H1 (cell line): ENCODE measurements around the gene EIF4E2. TPM values are rescaled to one million over a fixed set of nuclear protein-coding genes. Genes with fewer than 3 reads are reported as not detected.

Experiments
- CTCF ChIA-PET: fragments of 300-600 bp; sonication (Branson Sonifier 250); formaldehyde crosslinking; loops from one replicate; lab custom pipeline; 2021; ENCODE audit not compliant: partially characterized antibody; lab: Charles Lee
- POLR2A ChIA-PET: fragments of 300-600 bp; sonication (Branson Sonifier 250); formaldehyde crosslinking; loops from one replicate; lab custom pipeline; 2021; ENCODE audit warnings: inconsistent platforms; ENCODE audit not compliant: partially characterized antibody; lab: Charles Lee
- DNase-seq, 2 experiments: peaks; one replicate each; pipeline versions ENCODE4 v3.0.0 to v3.0.0-alpha.2; 2010 to 2022; ENCODE audit warnings: low spot score in 2 of 2, low read depth in 1 of 2, mixed read lengths in 1 of 2
- FAIRE-seq: peaks from 2 replicates; lab custom pipeline; 2011; peaks lifted over from hg19 to GRCh38; lab: Jason Lieb, UNC
- H2AFZ ChIP-seq: 2 replicates; pipeline ENCODE4 v1.8.1; 2012; ENCODE audit warnings: low read length, inconsistent platforms
- H2AK5ac ChIP-seq: 2 replicates; pipeline ENCODE4 v1.6.1; 2013; ENCODE audit warnings: low read depth, low read length
- H2BK120ac ChIP-seq: replicated peaks from 2 replicates; pipeline ENCODE3; 2013; ENCODE audit warnings: low read depth, low read length, inconsistent platforms
- H2BK12ac ChIP-seq: 2 replicates; pipeline ENCODE4 v1.6.1; 2013; ENCODE audit warnings: low read depth, low read length
- H2BK15ac ChIP-seq: 2 replicates; pipeline ENCODE4 v1.6.1; 2013; ENCODE audit warnings: low read length
- H2BK20ac ChIP-seq: 2 replicates; pipeline ENCODE4 v1.6.1; 2013; ENCODE audit warnings: low read length
- H2BK5ac ChIP-seq: 2 replicates; pipeline ENCODE4 v1.6.1; 2013; ENCODE audit warnings: low read depth, low read length
- H3K14ac ChIP-seq: 2 replicates; pipeline ENCODE4 v1.6.1; 2013; ENCODE audit warnings: inconsistent platforms; ENCODE audit not compliant: insufficient read length
- H3K18ac ChIP-seq: 2 replicates; pipeline ENCODE4 v1.6.1; 2013; ENCODE audit warnings: low read length; ENCODE audit errors: extremely low read depth
- H3K23ac ChIP-seq: 2 replicates; pipeline ENCODE4 v1.6.1; 2013; ENCODE audit warnings: inconsistent platforms; ENCODE audit not compliant: insufficient read length
- H3K23me2 ChIP-seq: 2 replicates; pipeline ENCODE4 v1.6.1; 2013; ENCODE audit warnings: low read depth, low read length
- H3K27ac ChIP-seq: 2 replicates; pipeline ENCODE4 v1.6.1; 2011; ENCODE audit warnings: low read depth, low read length, inconsistent platforms
- H3K27me3 ChIP-seq, 4 experiments: replicated peaks in 1 of 4; 1 replicate in 1 of 4; 2 replicates in 3 of 4; pipeline versions ENCODE4 v1.6.1 to v1.8.1; 2011 to 2013; ENCODE audit warnings: low read length in 3 of 4, mild to moderate bottlenecking in 3 of 4, inconsistent platforms in 2 of 4, mixed read lengths in 2 of 4, moderate library complexity in 1 of 4; ENCODE audit not compliant: control insufficient read depth in 3 of 4, insufficient read depth in 3 of 4; ENCODE audit errors: extremely low read depth in 1 of 4
- H3K36me3 ChIP-seq, 4 experiments: 2 replicates each; pipeline versions ENCODE4 v1.6.1 to v1.8.1; 2011 to 2013; ENCODE audit warnings: mild to moderate bottlenecking in 4 of 4, low read length in 3 of 4, moderate library complexity in 2 of 4, control low read depth in 1 of 4, inconsistent platforms in 1 of 4; ENCODE audit not compliant: insufficient read depth in 4 of 4, control insufficient read depth in 2 of 4
- H3K4ac ChIP-seq: replicated peaks from 2 replicates; pipeline ENCODE3; 2013; ENCODE audit warnings: low read length, low read depth, mixed read lengths, inconsistent platforms; ENCODE audit not compliant: insufficient read length
- H3K4me1 ChIP-seq, 4 experiments: replicated peaks in 1 of 4; 1 replicate in 1 of 4; 2 replicates in 3 of 4; pipeline versions ENCODE4 v1.6.1 to v1.8.1; 2011 to 2013; ENCODE audit warnings: low read length in 3 of 4, inconsistent platforms in 2 of 4, mixed read lengths in 1 of 4; ENCODE audit not compliant: insufficient read depth in 4 of 4, control insufficient read depth in 3 of 4
- H3K4me2 ChIP-seq, 2 experiments: 2 replicates each; pipeline versions ENCODE4 v1.6.1 to v1.8.1; 2011 to 2013; ENCODE audit warnings: low read depth in 2 of 2, low read length in 2 of 2, control low read depth in 1 of 2, inconsistent platforms in 1 of 2, mild to moderate bottlenecking in 1 of 2; ENCODE audit not compliant: insufficient read depth in 1 of 2
- H3K4me3 ChIP-seq, 4 experiments: fragments of 200-600, 300-600 bp in 1 of 4; sonication (generic), shearing (Covaris generic), sonication (Bioruptor Twin) in 1 of 4; 2 replicates each; pipeline versions ENCODE4 v1.5.1 to v1.8.1; 2011 to 2016; ENCODE audit warnings: low read length in 4 of 4, low read depth in 3 of 4, control low read depth in 2 of 4, inconsistent platforms in 2 of 4, mild to moderate bottlenecking in 2 of 4, mixed read lengths in 1 of 4, moderate library complexity in 1 of 4; ENCODE audit not compliant: insufficient read depth in 2 of 4; ENCODE audit errors: extremely low read depth in 1 of 4
- H3K56ac ChIP-seq: replicated peaks from 2 replicates; pipeline ENCODE3; 2013; ENCODE audit warnings: low read depth, mild to moderate bottlenecking, mixed read lengths, low read length, inconsistent platforms; ENCODE audit not compliant: insufficient read length
- H3K79me1 ChIP-seq: 2 replicates; pipeline ENCODE4 v1.6.1; 2013; ENCODE audit warnings: low read depth, low read length, control low read depth
- H3K79me2 ChIP-seq, 2 experiments: 2 replicates each; pipeline versions ENCODE4 v1.6.1 to v1.8.1; 2012 to 2013; ENCODE audit warnings: low read length in 2 of 2, mild to moderate bottlenecking in 2 of 2, inconsistent platforms in 1 of 2; ENCODE audit not compliant: insufficient read depth in 2 of 2, control insufficient read depth in 1 of 2
- H3K9ac ChIP-seq, 4 experiments: replicated peaks in 1 of 4; 1 replicate in 1 of 4; 2 replicates in 3 of 4; pipeline versions ENCODE4 v1.6.1 to v1.8.1; 2011 to 2013; ENCODE audit warnings: low read depth in 3 of 4, low read length in 3 of 4, control low read depth in 2 of 4, mild to moderate bottlenecking in 2 of 4, moderate library complexity in 2 of 4, inconsistent platforms in 1 of 4; ENCODE audit errors: extremely low read depth in 1 of 4
- H3K9me3 ChIP-seq, 2 experiments: 2 replicates each; pipeline versions ENCODE4 v1.6.1 to v1.8.1; 2012 to 2013; ENCODE audit warnings: mild to moderate bottlenecking in 2 of 2, moderate library complexity in 2 of 2, control low read depth in 1 of 2, inconsistent platforms in 1 of 2, low read depth in 1 of 2, low read length in 1 of 2, mixed read lengths in 1 of 2; ENCODE audit not compliant: insufficient read depth in 2 of 2
- H4K20me1 ChIP-seq, 2 experiments: replicated peaks in 1 of 2; 2 replicates each; pipeline versions ENCODE3 to v1.8.1; 2011 to 2013; ENCODE audit warnings: inconsistent platforms in 2 of 2, low read length in 2 of 2, mild to moderate bottlenecking in 1 of 2; ENCODE audit not compliant: insufficient read depth in 2 of 2, control insufficient read depth in 1 of 2
- H4K5ac ChIP-seq: 2 replicates; pipeline ENCODE4 v1.6.1; 2013; ENCODE audit warnings: low read length, low read depth, mixed read lengths, inconsistent platforms; ENCODE audit not compliant: insufficient read length
- H4K8ac ChIP-seq: 2 replicates; pipeline ENCODE4 v1.8.0; 2013; ENCODE audit warnings: mild to moderate bottlenecking, moderate library complexity, low read length, inconsistent platforms; ENCODE audit not compliant: insufficient read depth; ENCODE audit errors: extremely low read depth
- H4K91ac ChIP-seq: replicated peaks from 2 replicates; pipeline ENCODE3; 2013; ENCODE audit warnings: low read length, mixed read lengths, inconsistent platforms; ENCODE audit not compliant: insufficient read length
- CTCF ChIP-seq, 3 experiments: IDR thresholded peaks; 1 replicate in 2 of 3; 2 replicates in 1 of 3; pipeline versions ENCODE4 v1.5.1 to v1.6.1; 2011; ENCODE audit warnings: low read length in 3 of 3, mild to moderate bottlenecking in 3 of 3, inconsistent platforms in 2 of 3, low read depth in 1 of 3, moderate library complexity in 1 of 3; ENCODE audit not compliant: insufficient read depth in 1 of 3; ENCODE audit errors: control extremely low read depth in 1 of 3
- EGR1 ChIP-seq: IDR thresholded peaks from 2 replicates; pipeline ENCODE4 v1.6.1; 2011; ENCODE audit warnings: low read depth, low read length, borderline replicate concordance
- POLR2A ChIP-seq, 2 experiments: IDR thresholded peaks; 1 replicate in 1 of 2; 2 replicates in 1 of 2; pipeline ENCODE4 v1.6.1; 2011; ENCODE audit warnings: low read depth in 2 of 2, low read length in 2 of 2, mild to moderate bottlenecking in 2 of 2; ENCODE audit errors: control extremely low read depth in 1 of 2
- SIRT6 ChIP-seq: IDR thresholded peaks from one replicate; pipeline ENCODE4 v1.7.1; 2012; ENCODE audit warnings: low read length, inconsistent platforms
- TAF1 ChIP-seq: IDR thresholded peaks from 2 replicates; pipeline ENCODE4 v1.6.1; 2011; ENCODE audit warnings: mild to moderate bottlenecking, low read depth, low read length
- WGBS, 2 experiments: shearing (Covaris generic) in 1 of 2; methylation state at CpG; one replicate each; pipeline versions ENCODE4 v1.1.6 to v1.1.7; 2013 to 2015; ENCODE audit warnings: low lambda C conversion rate in 2 of 2, mixed read lengths in 2 of 2, inconsistent platforms in 1 of 2, low coverage in 1 of 2, missing lambda C conversion rate in 1 of 2; ENCODE audit not compliant: insufficient replicate concordance in 2 of 2, insufficient coverage in 1 of 2, insufficient read length in 1 of 2; ENCODE audit errors: extremely low coverage in 1 of 2, missing lambda C conversion rate in 1 of 2; 5-methylcytosine and 5-hydroxymethylcytosine counted together
- polyA plus RNA-seq, 7 experiments: library from polyadenylated mRNA; depleted of rRNA in 3 of 7; stranded (reverse) in 5 of 7; unstranded in 2 of 7; fragments of >200 nt in 5 of 7; fragments of 200-250 nt in 2 of 7; gene quantifications; 1 replicate in 5 of 7; 2 replicates in 1 of 7; 4 replicates in 1 of 7; pipeline versions ENCODE4 v1.2.1 to v1.2.3, GENCODE V29; 2011 to 2013; ENCODE audit warnings: missing spikeins in 2 of 7, mixed read lengths in 2 of 7
- total RNA-seq: library from RNA; stranded (reverse); fragmentation: NEBNext Ultra II Directional; extraction: Animal tissue kit (Norgen Biotek cat#: 25700); gene quantifications from 2 replicates; pipeline ENCODE4 v1.2.1, GENCODE V29; 2021

Gene EIF4E2
- total and polyA plus RNA-seq, 2 of the 8 experiments (the other 6 are each of a cell fraction or from before 2014, with no cell fraction given): 39.4 to 114 TPM

GRCh38 chr2:232592772-232593395 lies 42.4 kb downstream of the EIF4E2 start:
- no peaks in the 10 kb centered on the region; the same call in 1 of the 2 replicates for H3K79me1 ChIP-seq
- POLR2A ChIA-PET: interaction anchor here (0.7 to 1.0 kb wide), 2 partner anchors 9 to 54 kb away, joined by 3 to 5 read pairs; no protein-coding TSS in a partner anchor

More at GRCh38 chr2:232592772-232593395, 42.4 kb downstream of the EIF4E2 start:
- H2BK12ac ChIP-seq: peak overlapping the region; percentile 50; the same call in 1 of the 2 replicates
- H3K9me3 ChIP-seq: no peaks in the 10 kb centered on the region
- 0 out of 2 replicates have a peak overlapping the region, but pooled peaks have one; percentile 61 for H2BK15ac ChIP-seq
- H3K18ac ChIP-seq: peak overlapping the region; percentile 60
- H3K79me2 ChIP-seq: no peaks in the 10 kb centered on the region
- H3K14ac ChIP-seq: no peak overlapping the region
- H3K4me1 ChIP-seq: peaks cover 0 to 7% (median 0%) of the 10 kb centered on the region in 4 experiments; a peak in 2 of 7 replicates
- no peak overlapping the region for H2AFZ ChIP-seq
- H3K27me3 ChIP-seq: no peaks in the 10 kb centered on the region
- FAIRE-seq: no peak
- no peak overlapping the region for H3K9ac ChIP-seq
- H3K4me3 ChIP-seq: no peak overlapping the region
- H2BK5ac ChIP-seq: no peak overlapping the region
- H3K4me2 ChIP-seq: no peak overlapping the region
- H4K8ac ChIP-seq: no peak overlapping the region
- CTCF ChIA-PET: interaction anchor here (0.9 to 3.0 kb wide), 7 partner anchors 12 to 84 kb away, joined by 3 to 15 read pairs (median 3); no protein-coding TSS in a partner anchor
- H3K27ac ChIP-seq: no peak overlapping the region
- TF ChIP-seq POLR2A (IDR thresholded peaks at IDR 0.05; ENCODE audit: control extremely low read depth in 1 of 2, low read depth in 2 of 2, low read length in 2 of 2) (no peak), SIRT6 (no peak), EGR1 (no peak), TAF1 (no peak), CTCF (IDR thresholded peaks at IDR 0.05; ENCODE audit: control extremely low read depth in 1 of 3, insufficient read depth in 1 of 3, low read depth in 1 of 3, low read length in 3 of 3) (peak in 1 of 3 experiments; percentile 12; a peak in 1 of 4 replicates)
- H3K23ac ChIP-seq: no peak overlapping the region
- no peaks in the 10 kb centered on the region for H3K36me3 ChIP-seq
- no peak overlapping the region for H2BK120ac ChIP-seq
- no peaks in the 10 kb centered on the region for H3K23me2 ChIP-seq
- H3K4ac ChIP-seq: no peak overlapping the region
- H2BK20ac ChIP-seq: no peak overlapping the region
- H4K5ac ChIP-seq: no peak overlapping the region
- no peaks in the 10 kb centered on the region for H4K20me1 ChIP-seq
- 92% methylated on average over 3 of the region's 3 CpGs; no CpG with 5 or more reads in 1 of the 2 experiments for WGBS, 2 experiments
- H4K91ac ChIP-seq: no peak overlapping the region
- DNase-seq: no peak
- no peak overlapping the region for H2AK5ac ChIP-seq
- no peak overlapping the region for H3K56ac ChIP-seq
